HG02885 (cell line): ENCODE measurements around the gene TBC1D8.
A peak's percentile ranks its signal among the peaks of the same experiment; 100 is the strongest.

Source experiments
- ATAC-seq: cut with Tn5 transposase; IDR thresholded peaks from one replicate; pipeline ENCODE4 v1.9.1; 2021; ENCODE audit warnings: mild to moderate bottlenecking; ENCODE audit not compliant: unreplicated experiment, poor library complexity

TBC1D8 gene

GRCh38 chr2:101114268-101114783 lies 36.9 kb downstream of the TBC1D8 start:
- no peak for ATAC-seq

- ATAC-seq = no peak
Observed at GRCh38 chr2:101113441-101114267, 37.5 kb downstream of the TBC1D8 start.

- ATAC-seq = no peak
Observed at GRCh38 chr2:101112772-101113157, 38.4 kb downstream of the TBC1D8 start.

GRCh38 chr2:101111917-101112771 lies 39.0 kb downstream of the TBC1D8 start:
- no peak for ATAC-seq

GRCh38 chr2:101111262-101111838 lies 39.8 kb downstream of the TBC1D8 start:
- no peak for ATAC-seq

GRCh38 chr2:101109451-101110118 lies 41.6 kb downstream of the TBC1D8 start:
- ATAC-seq = no peak

GRCh38 chr2:101108357-101108756 lies 42.8 kb downstream of the TBC1D8 start:
- ATAC-seq = no peak

GRCh38 chr2:101107241-101107640 lies 43.9 kb downstream of the TBC1D8 start:
- no peak for ATAC-seq

- ATAC-seq = no peak
Observed at GRCh38 chr2:101106453-101107181, 44.6 kb downstream of the TBC1D8 start.

GRCh38 chr2:101105654-101106053 lies 45.5 kb downstream of the TBC1D8 start:
- no peak for ATAC-seq

GRCh38 chr2:101097638-101098037 lies 53.5 kb downstream of the TBC1D8 start:
- no peak for ATAC-seq

- no peak for ATAC-seq
Observed at GRCh38 chr2:101096619-101097142, 54.5 kb downstream of the TBC1D8 start.

GRCh38 chr2:101094351-101094750 lies 56.8 kb downstream of the TBC1D8 start:
- no peak for ATAC-seq

- ATAC-seq = no peak
Observed at GRCh38 chr2:101089942-101090799, 61.0 kb downstream of the TBC1D8 start.

GRCh38 chr2:101089419-101089818 lies 61.8 kb downstream of the TBC1D8 start:
- ATAC-seq = peak; percentile 95

- ATAC-seq = no peak
Observed at GRCh38 chr2:101087638-101088037, 63.5 kb downstream of the TBC1D8 start.

GRCh38 chr2:101083613-101084012 lies 67.6 kb downstream of the TBC1D8 start:
- no peak for ATAC-seq

GRCh38 chr2:101082998-101083397 lies 68.2 kb downstream of the TBC1D8 start:
- ATAC-seq = no peak
